K562 (cell line): Measurements from ENCODE around the gene UGT2B15. TPM values are rescaled to one million over a fixed set of nuclear protein-coding genes. Genes with fewer than 3 reads are reported as not detected.

Source experiments
- ATAC-seq: fragments of 200-7000 bp; cut with Tn5 transposase; 3 replicates; pipeline ENCODE4 v1.9.1; 2020; ENCODE audit warnings: moderate library complexity
- BruUV-seq: library from RNA; stranded (reverse); fragments of 400-500 nt; replicated peaks from 2 replicates; lab custom pipeline; 2021; lab: Mats Ljungman, UMichigan
- CTCF ChIA-PET: fragments of 300-600 bp; formaldehyde crosslinking; extraction: SDS; loops from one replicate; lab custom pipeline; 2021; ENCODE audit warnings: low intra/inter-chr PET ratio; lab: Yijun Ruan, JAX
- POLR2A ChIA-PET: fragments of 300-600, 350-650 bp; sonication (Branson Sonifier 250); formaldehyde crosslinking; extraction: SDS; loops from one replicate; lab custom pipeline; 2021; ENCODE audit warnings: antibody characterized with exemption, inconsistent platforms; lab: Yijun Ruan, JAX
- DNase-seq, 4 experiments: peaks; one replicate each; pipeline versions ENCODE4 v3.0.0 to v3.0.0-alpha.2; 2011 to 2018; ENCODE audit warnings: low spot score in 3 of 4, mixed read lengths in 3 of 4; ENCODE audit errors: extremely low read depth in 1 of 4
- FAIRE-seq: peaks from 2 replicates; lab custom pipeline; 2011; peaks lifted over from hg19 to GRCh38; lab: Jason Lieb, UNC
- H2AFZ ChIP-seq: 2 replicates; pipeline ENCODE4 v1.6.0; 2011; ENCODE audit warnings: low read depth, low read length, control low read depth, inconsistent platforms
- H3K27ac ChIP-seq: fragments of 200-600 bp; 3 replicates; pipeline ENCODE4 v1.8.0; 2011; ENCODE audit warnings: low read depth, mild to moderate bottlenecking, control low read depth, inconsistent platforms, low read length, moderate library complexity, mixed read lengths; ENCODE audit errors: extremely low read depth
- H3K27me3 ChIP-seq, 2 experiments: fragments of 300-600 bp in 1 of 2; 2 replicates in 1 of 2; 3 replicates in 1 of 2; pipeline versions ENCODE4 v1.6.0 to v1.8.0; 2011; ENCODE audit warnings: inconsistent platforms in 2 of 2, low read length in 2 of 2, mild to moderate bottlenecking in 1 of 2, mixed read lengths in 1 of 2, moderate library complexity in 1 of 2; ENCODE audit not compliant: control insufficient read depth in 2 of 2, insufficient read depth in 2 of 2
- H3K36me3 ChIP-seq: fragments of 300-600 bp; 3 replicates; pipeline ENCODE4 v1.8.0; 2011; ENCODE audit warnings: mild to moderate bottlenecking, low read length, inconsistent platforms; ENCODE audit not compliant: control insufficient read depth, insufficient read depth
- H3K4me1 ChIP-seq, 2 experiments: fragments of 200-600 bp in 1 of 2; replicated peaks in 1 of 2; 2 replicates in 1 of 2; 3 replicates in 1 of 2; pipeline versions ENCODE4 v1.5.1 to v1.8.0; 2011; ENCODE audit warnings: inconsistent platforms in 2 of 2, low read length in 2 of 2, mild to moderate bottlenecking in 1 of 2, mixed read lengths in 1 of 2, moderate library complexity in 1 of 2; ENCODE audit not compliant: control insufficient read depth in 2 of 2, insufficient read depth in 2 of 2
- H3K4me2 ChIP-seq: 2 replicates; pipeline ENCODE4 v1.6.1; 2011; ENCODE audit warnings: low read length, control low read depth, inconsistent platforms, mixed read lengths; ENCODE audit not compliant: insufficient read depth
- H3K4me3 ChIP-seq: fragments of 200-600 bp; sonication (generic), shearing (Covaris generic); 2 replicates; pipeline ENCODE4 v1.5.1; 2016; ENCODE audit warnings: control low read depth, inconsistent platforms
- H3K79me2 ChIP-seq: fragments of 200-600 bp; 3 replicates; pipeline ENCODE4 v1.8.0; 2011; ENCODE audit warnings: low read length, inconsistent platforms; ENCODE audit not compliant: control insufficient read depth, insufficient read depth
- H3K9ac ChIP-seq, 2 experiments: 2 replicates each; pipeline versions ENCODE4 v1.6.0 to v1.6.1; 2011; ENCODE audit warnings: low read depth in 2 of 2, low read length in 2 of 2, control low read depth in 1 of 2, inconsistent platforms in 1 of 2, mild to moderate bottlenecking in 1 of 2, mixed read lengths in 1 of 2; ENCODE audit not compliant: insufficient read depth in 1 of 2
- H3K9me1 ChIP-seq: one replicate; pipeline ENCODE4 v1.6.0; 2011; ENCODE audit warnings: inconsistent platforms, mild to moderate bottlenecking, low read length, moderate library complexity; ENCODE audit not compliant: control insufficient read depth, insufficient read depth
- H3K9me3 ChIP-seq: replicated peaks from 2 replicates; pipeline ENCODE4 v1.5.1; 2011; ENCODE audit warnings: low read depth, low read length, inconsistent platforms; ENCODE audit not compliant: control insufficient read depth, insufficient read depth
- H4K20me1 ChIP-seq: replicated peaks from 2 replicates; pipeline ENCODE4 v1.6.1; 2011; ENCODE audit warnings: low read length, inconsistent platforms, mixed read lengths; ENCODE audit not compliant: control insufficient read depth, insufficient read depth
- LARP7 ChIP-seq: fragments of 450-650 bp; IDR thresholded peaks from 2 replicates; pipeline ENCODE4 v1.6.1; 2016
- MTF1 ChIP-seq: fragments of 250-450 bp; sonication (Bioruptor Pico); IDR thresholded peaks from 2 replicates; pipeline ENCODE4 v1.9.0; 2021; ENCODE audit warnings: moderate library complexity, mild to moderate bottlenecking, inconsistent platforms, borderline replicate concordance
- NFIC ChIP-seq: fragments of 450-650 bp; IDR thresholded peaks from 2 replicates; pipeline ENCODE4 v1.6.1; 2017; ENCODE audit warnings: mild to moderate bottlenecking, inconsistent platforms
- PCBP1 ChIP-seq: fragments of 200-400 bp; formaldehyde crosslinking; IDR thresholded peaks from 2 replicates; pipeline ENCODE4 v1.6.1; 2018; ENCODE audit warnings: mild to moderate bottlenecking, low read depth, low read length; ENCODE audit not compliant: poor library complexity, severe bottlenecking
- STAT5A ChIP-seq: IDR thresholded peaks from 2 replicates; pipeline ENCODE4 v1.6.1; 2012; ENCODE audit warnings: low read length, inconsistent platforms, borderline replicate concordance
- TRIM28 ChIP-seq: fragments of 450-650 bp; IDR thresholded peaks from 2 replicates; pipeline ENCODE4 v1.6.1; 2017
- ZFPM2 ChIP-seq: fragments of 250-450 bp; sonication (Bioruptor Pico); IDR thresholded peaks from 2 replicates; pipeline ENCODE4 v1.5.1; 2022; ENCODE audit warnings: mild to moderate bottlenecking
- ZNF124 ChIP-seq: sonication (generic); formaldehyde crosslinking; IDR thresholded peaks from 2 replicates; pipeline ENCODE4 v1.8.1; 2022; ENCODE audit warnings: missing genetic modification reagents
- ZNF347 ChIP-seq: fragments of 450-650 bp; formaldehyde crosslinking; IDR thresholded peaks from 2 replicates; pipeline ENCODE4 v1.4.0; 2020; ENCODE audit warnings: low read depth, mild to moderate bottlenecking, moderate library complexity
- WGBS: fragments of 100-300 bp; shearing (Covaris generic); methylation state at CpG from one replicate; pipeline ENCODE4 v1.1.6; 2016; ENCODE audit warnings: low coverage, mixed read lengths; ENCODE audit not compliant: insufficient coverage; ENCODE audit errors: missing lambda C conversion rate; 5-methylcytosine and 5-hydroxymethylcytosine counted together
- in situ Hi-C: fragments of 300-500 bp; cut with MboI; formaldehyde crosslinking; loops from 4 replicates; pipeline ENCODE4 v1.15.0; 2018; ENCODE audit warnings: inconsistent platforms, mixed read lengths
- intact Hi-C: fragments of 100-400 bp; cut with micrococcal nuclease; formaldehyde crosslinking; loops from 2 replicates; pipeline ENCODE4 v1.14.2; 2022
- polyA plus RNA-seq, 8 experiments: library from polyadenylated mRNA; depleted of rRNA in 4 of 8; stranded (reverse) in 5 of 8; unstranded in 3 of 8; fragments of >200 nt; fragmentation: Nextera tagmentation in 2 of 8; fragmentation: Illumina TruSeq in 1 of 8; extraction: Ambion mirVana in 2 of 8; extraction: Trizol in 1 of 8; gene quantifications; 2 replicates each; pipeline versions ENCODE4 v1.2.1 to v1.2.3, GENCODE V29; 2011 to 2014; ENCODE audit warnings: inconsistent platforms in 1 of 8, missing spikeins in 1 of 8
- total RNA-seq, 7 experiments: library from RNA; depleted of rRNA in 6 of 7; stranded (reverse); fragments of >200 nt in 6 of 7; fragmentation: Illumina TruSeq in 2 of 7; extraction: Trizol in 2 of 7; gene quantifications; 2 replicates each; pipeline versions ENCODE4 v1.2.1 to v1.2.3, GENCODE V29; 2011 to 2021; ENCODE audit warnings: low replicate concordance in 1 of 7
- TF ChIP-seq, protein P1 (sequence below): fragments of 200-800 bp; sonication (Bioruptor generic); IDR thresholded peaks from 2 replicates; pipeline ENCODE4 v1.6.1; 2016; ENCODE audit warnings: missing genetic modification characterization, missing compliant biosample characterization

Gene UGT2B15
- total and polyA plus RNA-seq, 9 of the 15 experiments (the other 6 are each of a cell fraction or from before 2014, with no cell fraction given): 0.06 to 0.16 (median 0.10) TPM; not detected in 6

DNA sequence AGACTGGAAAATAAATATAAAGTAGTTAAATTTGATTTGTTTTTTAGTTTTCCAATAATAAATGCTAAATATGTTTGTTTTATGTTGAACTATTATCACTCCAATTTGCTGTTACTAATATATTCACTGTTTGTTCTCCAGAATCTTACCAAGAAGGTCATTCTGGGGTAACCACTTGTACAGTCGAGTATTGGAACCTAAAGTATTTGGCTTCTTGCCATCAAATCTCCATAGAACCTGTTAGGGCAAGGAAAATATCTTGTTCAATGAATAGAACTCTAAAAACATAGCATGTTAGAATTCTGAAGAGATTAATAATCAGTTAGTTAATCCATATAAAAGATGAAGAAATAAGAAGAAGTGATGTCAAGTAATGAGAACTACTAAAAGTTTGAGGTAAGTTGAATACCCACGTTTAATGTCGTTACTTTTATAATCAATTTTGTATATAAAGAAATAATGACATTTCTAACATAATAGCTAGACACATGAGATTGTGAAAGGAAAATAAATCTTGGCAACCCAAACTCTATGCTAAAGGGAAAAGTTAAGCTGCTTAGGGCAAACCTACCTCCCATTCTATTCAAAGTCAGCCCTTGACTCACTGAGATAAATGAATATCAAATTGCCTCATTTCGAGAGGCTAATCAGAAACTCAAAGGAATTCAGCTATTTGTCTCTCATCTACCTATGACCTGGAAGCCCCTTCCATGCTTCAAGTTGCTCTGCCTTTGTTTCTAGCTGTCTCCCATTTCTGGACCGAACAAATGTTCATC is 15.3 kb downstream of the UGT2B15 start:
- Histone ChIP-seq H3K9me1 (no peaks in the 10 kb centered on the region), H3K79me2 (no peaks in the 10 kb centered on the region), H3K4me2 (no peak overlapping the region), H3K27me3 (no peaks in the 10 kb centered on the region), H4K20me1 (no peaks in the 10 kb centered on the region), H3K36me3 (no peaks in the 10 kb centered on the region), H3K9ac (no peak overlapping the region), H3K27ac (no peak overlapping the region), H3K4me3 (no peak overlapping the region), H3K9me3 (no peaks in the 10 kb centered on the region), H2AFZ (no peak overlapping the region), H3K4me1 (no peaks in the 10 kb centered on the region)
- no peak for DNase-seq
- in situ Hi-C loops (no loop called here), intact Hi-C loops (no loop called here)
- ChIA-PET POLR2A (no interaction called here), CTCF (no interaction called here)
- TF ChIP-seq LARP7 (no peak), NFIC (peak; percentile 20; the same call in 1 of the 2 replicates), STAT5A (no peak), ZNF124 (CRISPR knock-in tag) (no peak)
- BruUV-seq: no TSS peak
- WGBS: 0% methylated on average over 5 of the region's 5 CpGs
- FAIRE-seq: no peak
- no peak for ATAC-seq

GRCh38 chr4:68651932-68652331 is 18.5 kb downstream of the UGT2B15 start:
- no peaks in the 10 kb centered on the region for H3K27me3 ChIP-seq
- no peak overlapping the region for H3K4me3 ChIP-seq
- no peak overlapping the region for H2AFZ ChIP-seq
- in situ Hi-C loops (no loop called here), intact Hi-C loops (no loop called here)
- BruUV-seq: no TSS peak
- FAIRE-seq (no peak), DNase-seq (no peak), ATAC-seq (no peak)
- 0% methylated on average over 1 of the region's 1 CpG for WGBS
- POLR2A ChIA-PET: no interaction called here
- no peaks in the 10 kb centered on the region for H3K9me1 ChIP-seq
- no peaks in the 10 kb centered on the region for H4K20me1 ChIP-seq
- CTCF ChIA-PET: no interaction called here
- no peaks in the 10 kb centered on the region for H3K36me3 ChIP-seq
- H3K9me3 ChIP-seq: no peaks in the 10 kb centered on the region
- H3K79me2 ChIP-seq: no peaks in the 10 kb centered on the region
- H3K9ac ChIP-seq: no peak overlapping the region
- H3K4me2 ChIP-seq: no peak overlapping the region
- H3K4me1 ChIP-seq: no peaks in the 10 kb centered on the region
- H3K27ac ChIP-seq: no peak overlapping the region
- TF ChIP-seq, protein P1, sequence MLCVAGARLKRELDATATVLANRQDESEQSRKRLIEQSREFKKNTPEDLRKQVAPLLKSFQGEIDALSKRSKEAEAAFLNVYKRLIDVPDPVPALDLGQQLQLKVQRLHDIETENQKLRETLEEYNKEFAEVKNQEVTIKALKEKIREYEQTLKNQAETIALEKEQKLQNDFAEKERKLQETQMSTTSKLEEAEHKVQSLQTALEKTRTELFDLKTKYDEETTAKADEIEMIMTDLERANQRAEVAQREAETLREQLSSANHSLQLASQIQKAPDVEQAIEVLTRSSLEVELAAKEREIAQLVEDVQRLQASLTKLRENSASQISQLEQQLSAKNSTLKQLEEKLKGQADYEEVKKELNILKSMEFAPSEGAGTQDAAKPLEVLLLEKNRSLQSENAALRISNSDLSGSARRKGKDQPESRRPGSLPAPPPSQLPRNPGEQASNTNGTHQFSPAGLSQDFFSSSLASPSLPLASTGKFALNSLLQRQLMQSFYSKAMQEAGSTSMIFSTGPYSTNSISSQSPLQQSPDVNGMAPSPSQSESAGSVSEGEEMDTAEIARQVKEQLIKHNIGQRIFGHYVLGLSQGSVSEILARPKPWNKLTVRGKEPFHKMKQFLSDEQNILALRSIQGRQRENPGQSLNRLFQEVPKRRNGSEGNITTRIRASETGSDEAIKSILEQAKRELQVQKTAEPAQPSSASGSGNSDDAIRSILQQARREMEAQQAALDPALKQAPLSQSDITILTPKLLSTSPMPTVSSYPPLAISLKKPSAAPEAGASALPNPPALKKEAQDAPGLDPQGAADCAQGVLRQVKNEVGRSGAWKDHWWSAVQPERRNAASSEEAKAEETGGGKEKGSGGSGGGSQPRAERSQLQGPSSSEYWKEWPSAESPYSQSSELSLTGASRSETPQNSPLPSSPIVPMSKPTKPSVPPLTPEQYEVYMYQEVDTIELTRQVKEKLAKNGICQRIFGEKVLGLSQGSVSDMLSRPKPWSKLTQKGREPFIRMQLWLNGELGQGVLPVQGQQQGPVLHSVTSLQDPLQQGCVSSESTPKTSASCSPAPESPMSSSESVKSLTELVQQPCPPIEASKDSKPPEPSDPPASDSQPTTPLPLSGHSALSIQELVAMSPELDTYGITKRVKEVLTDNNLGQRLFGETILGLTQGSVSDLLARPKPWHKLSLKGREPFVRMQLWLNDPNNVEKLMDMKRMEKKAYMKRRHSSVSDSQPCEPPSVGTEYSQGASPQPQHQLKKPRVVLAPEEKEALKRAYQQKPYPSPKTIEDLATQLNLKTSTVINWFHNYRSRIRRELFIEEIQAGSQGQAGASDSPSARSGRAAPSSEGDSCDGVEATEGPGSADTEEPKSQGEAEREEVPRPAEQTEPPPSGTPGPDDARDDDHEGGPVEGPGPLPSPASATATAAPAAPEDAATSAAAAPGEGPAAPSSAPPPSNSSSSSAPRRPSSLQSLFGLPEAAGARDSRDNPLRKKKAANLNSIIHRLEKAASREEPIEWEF (CRISPR knock-in tag): no peak
- TF ChIP-seq ZFPM2 (CRISPR knock-in tag) (no peak), ZNF347 (no peak), MTF1 (CRISPR knock-in tag) (no peak), TRIM28 (no peak), PCBP1 (no peak)
